Bone marrow (tissue), 2 donors: Measurements from ENCODE around the gene ZFAND3.
"Not testable (repeated sequence)": the region's sequence is repeated elsewhere in the genome, so short reads cannot be mapped to it uniquely, and the experiment has no call there.

ENCODE experiments used
- DNase-seq, 2 donors: peaks; one replicate each; lab custom pipeline; 2025; lab: John Stamatoyannopoulos, UW

The ZFAND3 gene

GRCh38 chr6:38049861-38050397 lies 230.4 kb downstream of the ZFAND3 start:
- DNase-seq, result not testable (repeated sequence)

- no peak for DNase-seq
Observed at GRCh38 chr6:38051819-38052434, 232.4 kb downstream of the ZFAND3 start.

DNA sequence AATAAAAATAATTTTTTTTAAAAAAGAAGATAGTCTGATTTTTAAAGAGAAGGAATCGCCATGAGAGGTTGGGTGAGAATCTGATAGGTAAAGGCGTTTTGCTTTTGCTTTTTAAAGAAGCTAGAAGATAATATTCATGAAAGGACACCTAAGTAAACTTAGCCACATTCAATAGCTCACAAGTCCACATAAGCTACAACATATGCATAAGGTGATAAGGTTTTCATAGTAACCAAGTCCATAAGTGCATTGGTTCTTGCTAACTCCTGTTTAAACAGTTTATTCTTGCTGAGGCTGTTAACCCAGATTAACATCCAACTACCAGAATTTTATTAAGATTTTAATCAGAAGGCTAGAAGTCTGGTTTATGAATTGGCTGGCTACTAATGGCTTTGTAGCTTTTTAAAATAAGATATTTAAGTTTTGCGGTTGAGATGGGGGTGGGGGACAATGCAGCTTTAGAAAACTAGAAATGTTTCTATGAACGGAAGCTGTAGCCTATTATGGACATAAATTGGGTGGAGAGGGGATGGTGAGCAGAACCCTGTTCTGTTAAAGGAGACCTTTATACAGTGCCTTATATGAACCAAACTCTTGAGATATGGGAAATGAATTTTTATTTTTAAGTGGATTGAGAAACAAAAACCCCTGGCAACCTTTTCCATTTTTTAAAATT lies 235.1 kb downstream of the ZFAND3 start:
- no peak for DNase-seq

DNA sequence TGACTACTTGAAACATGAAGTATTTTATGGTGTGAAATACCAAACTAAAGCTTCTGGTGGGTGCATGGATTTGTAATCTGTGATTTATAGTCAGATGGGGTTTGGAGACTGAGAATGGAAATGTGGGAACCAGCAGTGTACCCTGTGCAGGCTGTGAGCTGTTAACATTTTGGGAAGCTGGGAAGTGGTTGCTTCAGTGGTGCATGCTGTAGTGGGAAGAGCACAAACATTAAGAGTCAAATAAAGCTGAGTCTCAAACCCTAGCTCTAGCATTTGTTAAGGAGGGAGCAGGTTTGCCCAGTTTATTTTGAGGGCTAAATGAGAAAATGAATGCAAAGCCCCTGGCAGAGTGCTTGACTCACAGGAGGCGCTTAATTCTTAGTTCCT lies 235.7 kb downstream of the ZFAND3 start:
- no peak for DNase-seq

DNA sequence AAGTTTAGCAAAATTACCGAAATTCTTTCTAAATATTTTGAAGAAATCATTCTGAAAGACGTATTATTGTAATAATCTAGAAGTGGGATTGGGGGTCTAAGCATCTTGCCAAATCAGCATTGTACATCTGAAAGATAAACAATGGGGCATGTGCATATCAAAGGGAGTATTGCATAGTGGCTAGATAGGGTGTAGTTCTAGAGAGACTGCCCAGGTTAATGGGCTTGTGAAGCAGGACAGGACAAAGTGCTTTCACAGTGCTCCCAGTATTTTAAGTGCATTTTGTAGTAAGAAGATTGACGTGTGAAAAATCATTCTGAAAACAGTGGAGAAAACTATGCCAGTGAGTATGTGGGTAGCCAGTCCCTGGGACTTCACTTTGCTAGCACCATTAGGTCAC lies 236.8 kb downstream of the ZFAND3 start:
- DNase-seq, result no peak

GRCh38 chr6:38057994-38058393 lies 238.5 kb downstream of the ZFAND3 start:
- DNase-seq, result no peak

GRCh38 chr6:38062066-38062465 lies 242.5 kb downstream of the ZFAND3 start:
- DNase-seq, result no peak

GRCh38 chr6:38063973-38064372 lies 244.4 kb downstream of the ZFAND3 start:
- no peak for DNase-seq

DNA sequence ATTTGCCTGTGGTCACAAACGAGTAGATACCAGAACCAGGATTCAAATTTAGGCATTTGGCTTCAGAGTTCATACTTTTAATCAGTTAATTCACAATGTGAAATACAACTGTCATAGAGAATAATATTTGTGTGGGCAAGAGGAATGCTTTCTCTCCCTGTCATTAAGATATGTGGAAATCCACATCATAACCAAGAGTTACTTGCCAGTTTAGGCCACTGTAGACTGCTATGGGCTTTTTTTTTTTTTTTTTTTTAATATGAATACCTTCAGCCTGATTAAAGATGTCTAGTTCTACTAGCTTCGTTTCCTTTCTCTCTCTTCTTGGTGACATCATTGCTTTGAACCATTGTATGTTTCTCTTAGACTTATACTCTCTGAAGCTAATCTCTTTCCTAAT lies 244.9 kb downstream of the ZFAND3 start:
- no peak for DNase-seq

DNA sequence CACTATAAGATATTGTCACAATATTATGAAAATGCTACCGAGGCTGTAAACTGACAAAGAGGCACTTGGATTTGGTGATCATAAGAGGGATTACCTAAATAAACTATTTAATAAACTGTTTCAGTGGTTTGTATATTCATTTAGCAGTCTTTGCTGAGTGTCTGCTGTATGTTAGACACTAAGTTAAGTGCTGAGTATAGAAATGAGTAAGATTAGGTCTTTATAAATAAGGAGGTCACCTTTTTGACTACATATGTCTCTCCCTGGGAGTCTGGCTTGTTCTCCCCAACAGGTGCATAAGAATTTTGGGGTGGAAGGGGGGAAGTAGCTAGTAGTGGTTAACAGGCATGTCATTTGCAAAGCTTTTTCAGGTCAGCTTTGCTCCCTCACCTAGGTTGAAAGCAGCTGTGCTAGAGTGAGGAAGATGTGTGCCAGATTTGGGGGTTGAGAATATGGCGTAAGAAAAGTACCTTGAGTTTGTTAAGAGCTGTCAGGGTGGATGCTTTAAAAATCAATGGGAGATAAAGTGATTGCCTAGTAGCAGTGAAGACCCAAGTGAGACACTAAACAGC lies 246.3 kb downstream of the ZFAND3 start:
- no peak for DNase-seq

GRCh38 chr6:38067263-38067980 lies 247.9 kb downstream of the ZFAND3 start:
- DNase-seq, result no peak

DNA sequence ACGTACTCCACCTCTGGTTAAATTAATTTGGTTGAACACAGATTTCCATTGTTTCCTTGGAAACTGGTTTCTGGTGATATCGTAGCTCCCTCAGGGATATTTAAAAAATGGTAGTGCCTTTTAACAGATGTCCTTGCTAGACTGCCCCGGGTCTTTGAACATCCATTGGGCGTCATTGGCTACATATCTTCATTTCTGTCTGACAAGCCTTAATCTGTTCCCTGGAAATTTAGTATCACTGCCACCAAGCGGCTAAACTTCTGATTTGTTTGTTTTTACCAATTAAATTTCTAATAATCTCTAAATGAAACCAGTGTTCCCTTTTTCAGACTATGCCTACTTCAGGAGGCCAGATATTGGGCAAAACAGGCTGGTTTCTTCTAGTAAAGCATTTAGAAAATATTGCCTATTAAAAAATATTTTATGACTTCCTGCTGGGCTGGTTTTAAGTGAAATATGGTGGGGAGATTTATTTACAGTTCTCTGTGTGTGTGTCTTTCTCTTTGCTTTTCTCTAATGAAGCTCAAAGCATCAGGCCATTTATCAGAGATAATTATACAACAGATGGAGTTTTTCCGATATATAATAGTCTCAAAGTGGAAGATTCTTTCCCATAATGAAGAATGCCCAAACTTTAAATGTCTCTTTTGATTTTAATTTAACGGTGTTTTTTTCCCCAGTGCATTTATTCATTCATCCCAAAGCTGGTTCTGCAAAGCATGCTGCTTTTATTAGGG lies 249.5 kb downstream of the ZFAND3 start:
- DNase-seq, result no peak

DNA sequence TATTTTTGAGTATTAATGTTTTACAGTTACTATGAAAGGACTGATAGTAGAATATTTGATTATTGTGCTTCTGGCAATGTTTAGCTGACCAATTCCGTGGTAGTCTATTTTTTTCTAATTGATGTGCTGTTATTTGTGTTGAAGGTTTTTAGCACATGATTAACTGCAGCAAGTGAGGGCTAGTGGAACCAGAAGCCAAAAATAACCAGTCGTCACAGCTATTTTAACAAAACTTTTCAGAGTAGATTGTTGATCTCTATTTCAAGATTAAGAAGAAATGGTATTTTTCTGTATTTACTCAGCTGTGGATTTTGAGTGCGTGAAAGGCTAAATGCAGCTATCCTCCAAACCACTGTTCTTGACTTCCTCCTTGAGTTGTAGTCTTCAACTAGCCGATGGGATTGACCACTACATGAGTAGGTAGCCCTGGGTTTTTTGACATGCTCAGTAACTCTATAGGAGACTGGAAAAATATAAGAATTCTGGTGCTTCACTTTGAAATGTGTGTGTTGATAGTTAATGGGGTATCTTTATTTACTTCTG lies 258.0 kb downstream of the ZFAND3 start:
- DNase-seq, result no peak

DNA sequence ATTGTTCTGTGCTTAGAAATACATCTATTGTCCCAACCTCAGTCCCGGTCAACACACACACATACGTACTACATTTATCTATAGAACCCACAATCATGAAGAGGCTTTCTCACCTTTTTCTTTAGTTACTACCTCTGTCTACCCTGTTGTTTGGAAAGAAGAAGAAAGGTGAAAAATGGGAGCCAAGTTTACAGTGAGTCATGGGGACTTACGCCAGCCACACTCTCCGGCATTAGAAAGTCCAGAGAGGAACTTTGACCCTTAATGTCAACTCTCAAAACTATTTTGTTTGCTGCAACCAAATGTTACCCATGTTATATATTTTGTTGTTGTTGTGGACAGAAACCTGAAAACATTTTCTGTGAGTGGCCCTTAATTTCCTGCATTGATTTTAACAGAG lies 259.1 kb downstream of the ZFAND3 start:
- no peak for DNase-seq

DNA sequence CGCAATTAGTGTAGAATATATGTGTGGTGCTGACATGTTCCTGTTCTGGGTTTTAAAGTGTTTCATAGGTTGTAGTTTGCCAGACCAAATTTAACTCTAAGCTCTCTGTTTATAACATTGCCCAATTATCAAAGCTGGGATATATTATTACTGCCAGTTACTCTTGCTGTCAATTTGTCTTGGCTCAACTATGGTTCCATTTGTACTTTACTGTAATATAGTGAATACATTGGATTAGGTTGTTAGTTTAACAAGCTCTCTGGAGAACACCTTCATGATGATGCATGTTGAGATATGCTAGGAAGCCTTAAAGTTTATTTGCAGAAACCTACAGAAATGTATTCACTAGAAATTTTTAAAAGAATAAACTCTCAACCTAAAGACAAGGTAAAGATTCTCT lies 259.6 kb downstream of the ZFAND3 start:
- no peak for DNase-seq

- DNase-seq, result no peak
Observed at GRCh38 chr6:38079537-38079936, 260.0 kb downstream of the ZFAND3 start.

GRCh38 chr6:38080360-38080759 lies 260.8 kb downstream of the ZFAND3 start:
- DNase-seq, result no peak

DNA sequence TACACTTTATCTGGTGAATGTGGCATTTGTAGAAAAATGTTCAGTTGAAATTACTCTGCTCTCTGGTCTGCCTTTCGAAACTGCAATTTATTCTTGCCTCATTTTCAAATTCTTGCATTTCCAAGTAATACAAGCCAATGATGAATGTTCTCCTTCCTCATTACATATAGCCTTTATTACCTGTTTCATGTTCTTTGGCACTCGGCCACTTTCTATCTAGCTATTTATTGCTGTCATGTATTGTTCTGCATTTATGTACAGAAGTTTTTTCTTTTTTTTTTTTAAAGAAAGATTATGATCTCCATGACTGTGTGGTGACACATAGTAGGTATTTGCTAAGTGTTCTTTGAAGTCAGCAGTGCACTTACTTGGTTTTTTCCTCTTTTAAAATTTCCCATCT lies 261.4 kb downstream of the ZFAND3 start:
- no peak for DNase-seq

DNA sequence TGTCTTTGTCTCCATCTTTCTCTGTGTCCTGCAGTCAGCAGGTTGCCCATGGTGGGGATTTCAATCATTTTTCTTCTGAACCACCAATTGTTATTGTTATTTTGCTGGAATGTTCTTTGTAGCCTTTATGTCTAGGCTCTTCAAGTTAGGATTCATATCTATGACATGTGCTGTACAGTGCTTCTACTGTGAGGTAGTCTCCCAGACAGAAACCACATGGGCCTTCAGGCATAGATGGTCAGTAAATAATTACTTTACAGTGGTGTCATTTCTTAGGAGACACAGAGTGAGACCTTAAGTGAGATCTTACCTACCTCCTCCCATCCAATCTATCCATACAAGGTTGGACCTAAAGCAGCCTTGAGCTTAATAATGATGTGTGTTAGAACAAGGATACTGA lies 265.5 kb downstream of the ZFAND3 start:
- no peak for DNase-seq

DNA sequence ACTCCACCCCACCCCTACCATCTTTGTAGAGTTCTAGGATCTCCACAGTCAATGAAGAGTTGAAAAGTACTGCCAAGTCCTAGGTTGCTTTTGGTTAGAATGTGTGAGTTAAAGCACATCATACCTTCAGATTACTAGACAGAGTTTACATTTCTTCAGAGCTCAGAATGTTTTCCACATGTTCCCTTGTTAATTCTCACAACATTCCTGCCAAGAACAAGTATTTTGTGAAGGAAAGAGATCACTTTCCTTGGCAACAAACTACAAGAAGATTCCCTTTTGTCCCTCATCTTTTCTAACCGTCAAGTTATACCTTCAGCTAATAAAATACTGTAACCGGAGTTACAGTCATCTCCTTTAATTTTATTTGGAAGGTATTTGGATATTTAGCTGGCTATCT lies 266.8 kb downstream of the ZFAND3 start:
- DNase-seq, result no peak

DNA sequence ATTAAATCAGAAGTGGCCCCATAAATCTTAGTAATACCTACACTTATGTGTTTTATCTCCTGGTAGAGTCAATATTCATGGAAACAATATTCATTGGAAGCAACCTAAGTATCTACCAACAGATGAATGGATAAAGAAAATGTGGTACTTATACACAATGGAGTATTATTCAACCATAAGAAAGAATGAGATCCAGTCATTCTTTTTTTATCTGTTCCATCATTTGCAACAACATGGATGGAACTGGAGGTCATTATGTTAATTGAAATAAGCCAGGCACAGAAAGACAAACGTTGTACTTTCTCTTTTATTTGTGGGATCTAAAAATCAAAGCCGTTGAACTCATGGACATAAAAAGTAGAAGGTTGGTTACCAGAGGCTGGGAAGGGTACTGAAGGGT lies 268.5 kb downstream of the ZFAND3 start:
- no peak for DNase-seq

GRCh38 chr6:38088829-38089228 lies 269.3 kb downstream of the ZFAND3 start:
- no peak for DNase-seq
